BLaER1 (cell line): ENCODE data around the gene TBC1D2B.

Source experiments
- H3K27ac ChIP-seq: shearing (Covaris generic); formaldehyde crosslinking; 2 replicates; pipeline ENCODE4 v1.8.1; 2022
- H3K27me3 ChIP-seq: shearing (Covaris generic); formaldehyde crosslinking; 2 replicates; pipeline ENCODE4 v1.8.1; 2022
- H3K36me3 ChIP-seq: shearing (Covaris generic); formaldehyde crosslinking; 2 replicates; pipeline ENCODE4 v1.8.1; 2022
- H3K4me1 ChIP-seq: shearing (Covaris generic); formaldehyde crosslinking; 2 replicates; pipeline ENCODE4 v1.8.1; 2022
- H3K4me2 ChIP-seq: shearing (Covaris generic); formaldehyde crosslinking; 2 replicates; pipeline ENCODE4 v1.8.1; 2022
- H3K4me3 ChIP-seq: shearing (Covaris generic); formaldehyde crosslinking; 2 replicates; pipeline ENCODE4 v1.8.1; 2022
- H3K9ac ChIP-seq: shearing (Covaris generic); formaldehyde crosslinking; 2 replicates; pipeline ENCODE4 v1.8.1; 2022
- H3K9me3 ChIP-seq: shearing (Covaris generic); formaldehyde crosslinking; 2 replicates; pipeline ENCODE4 v1.8.1; 2022
- H4K20me1 ChIP-seq: shearing (Covaris generic); formaldehyde crosslinking; 2 replicates; pipeline ENCODE4 v1.8.1; 2022
- Cebpa-rat ChIP-seq: shearing (Covaris generic); IDR thresholded peaks from 2 replicates; pipeline ENCODE4 v1.8.1; 2022

Gene TBC1D2B

DNA sequence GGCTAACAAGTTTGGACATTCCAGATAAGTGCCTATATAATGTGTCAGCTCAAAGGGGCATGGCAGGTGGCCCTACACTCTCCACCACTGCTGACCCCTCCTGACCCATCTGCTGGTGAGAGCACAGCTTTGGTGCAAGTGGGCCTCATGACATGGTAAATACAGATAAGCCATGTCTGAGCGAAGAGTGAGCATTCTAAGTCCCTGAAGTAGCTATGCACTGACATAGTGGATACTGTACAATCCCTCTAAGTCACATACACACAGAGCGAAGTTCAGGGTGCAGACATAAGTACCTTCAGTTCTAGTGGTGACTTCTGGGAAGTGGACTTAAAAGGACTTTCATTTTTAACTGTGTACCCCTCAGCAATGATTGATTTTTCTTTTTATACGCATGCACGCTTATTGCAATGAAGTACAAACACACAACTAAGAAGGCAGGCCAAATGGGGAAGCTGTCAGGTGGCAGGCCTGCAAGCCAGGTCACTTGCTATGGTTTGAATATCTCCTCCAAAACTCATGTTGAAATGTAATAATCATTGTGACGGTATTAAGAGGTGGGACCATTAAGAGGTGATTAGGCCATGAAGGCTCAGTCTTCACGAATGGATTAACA is 41.5 kb downstream of the TBC1D2B start:
- Histone ChIP-seq H3K27ac (peak overlapping the region; percentile 54; the same call in 1 of the 2 replicates), H3K36me3 (peaks cover 16% of the 10 kb centered on the region; the same call in 1 of the 2 replicates), H3K4me2 (peak overlapping the region; percentile 73), H3K4me1 (peaks cover 77% of the 10 kb centered on the region), H3K9ac (no peak overlapping the region), H4K20me1 (no peaks in the 10 kb centered on the region), H3K4me3 (no peak overlapping the region), H3K9me3 (no peaks in the 10 kb centered on the region), H3K27me3 (no peaks in the 10 kb centered on the region)
- no peak for TF ChIP-seq Cebpa-rat

- peaks cover 20% of the 10 kb centered on the region for H3K36me3 ChIP-seq
- H3K27me3 ChIP-seq: no peaks in the 10 kb centered on the region
- H3K9ac ChIP-seq: peak overlapping the region; percentile 35; the same call in 1 of the 2 replicates
- no peaks in the 10 kb centered on the region for H4K20me1 ChIP-seq
- peak overlapping the region; percentile 54; the same call in 1 of the 2 replicates for H3K27ac ChIP-seq
- no peak for TF ChIP-seq Cebpa-rat
- no peaks in the 10 kb centered on the region for H3K9me3 ChIP-seq
- peak overlapping the region; percentile 73 for H3K4me2 ChIP-seq
- peaks cover 77% of the 10 kb centered on the region for H3K4me1 ChIP-seq
- no peak overlapping the region for H3K4me3 ChIP-seq
Observed at GRCh38 chr15:78035321-78035751, 42.2 kb downstream of the TBC1D2B start.

DNA sequence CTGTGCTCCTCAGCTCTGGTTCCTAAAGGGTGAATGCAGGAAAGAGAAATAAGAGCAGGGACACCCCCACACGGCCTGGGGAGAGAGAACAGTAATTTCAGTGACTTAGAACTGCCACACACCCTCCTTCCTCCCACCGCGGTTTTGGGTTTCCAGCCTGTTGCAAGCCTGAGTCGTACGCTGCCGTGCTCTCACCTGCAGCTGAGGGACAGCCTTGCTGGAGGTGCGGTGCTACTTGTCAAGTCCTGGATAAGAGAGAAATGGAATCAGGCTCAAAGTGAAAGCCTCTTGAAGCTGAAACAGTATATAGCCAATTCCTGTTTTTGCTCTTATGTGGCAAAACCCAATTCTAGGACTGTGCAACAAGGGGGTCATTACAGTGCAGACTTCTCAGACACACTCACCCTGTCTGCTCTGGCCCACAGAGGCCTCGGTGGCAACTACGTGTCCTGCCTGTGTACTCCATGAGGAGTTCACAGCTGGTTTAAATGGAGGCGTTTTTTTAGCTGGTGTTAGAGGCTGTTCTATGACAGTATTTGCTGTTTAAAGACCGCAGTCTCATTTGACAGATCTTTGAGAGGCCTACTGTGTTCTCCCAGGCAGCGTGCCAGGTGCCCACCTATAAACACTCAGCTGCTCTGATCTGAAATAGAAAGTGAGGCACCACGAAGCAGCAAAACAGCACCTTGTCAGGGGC is 42.9 kb downstream of the TBC1D2B start:
- H3K9me3 ChIP-seq: no peaks in the 10 kb centered on the region
- H3K27ac ChIP-seq: peak overlapping the region; percentile 54
- no peak for TF ChIP-seq Cebpa-rat
- H3K4me3 ChIP-seq: no peak overlapping the region
- H3K27me3 ChIP-seq: no peaks in the 10 kb centered on the region
- peaks cover 77% of the 10 kb centered on the region for H3K4me1 ChIP-seq
- H3K4me2 ChIP-seq: peak overlapping the region; percentile 73
- peak overlapping the region; percentile 21; the same call in 1 of the 2 replicates for H3K9ac ChIP-seq
- peaks cover 23% of the 10 kb centered on the region for H3K36me3 ChIP-seq
- no peaks in the 10 kb centered on the region for H4K20me1 ChIP-seq

DNA sequence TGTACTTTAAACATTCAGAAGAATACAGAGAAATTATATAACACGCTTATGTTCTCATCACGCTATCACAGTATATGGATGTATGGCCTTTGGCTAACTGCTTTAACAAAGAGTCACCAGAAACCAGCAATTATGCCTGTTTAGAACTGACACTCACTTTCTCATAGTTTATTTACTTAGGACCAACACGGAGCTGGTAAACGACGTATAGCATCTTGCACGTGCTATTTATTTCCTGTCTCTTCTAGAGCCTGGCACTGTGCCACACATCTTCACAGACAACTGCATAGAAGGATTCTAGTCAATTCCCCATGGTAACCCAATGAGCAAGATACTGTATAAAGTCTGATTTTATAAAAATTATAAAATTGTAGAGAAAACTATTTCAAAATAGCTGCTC is 43.6 kb downstream of the TBC1D2B start:
- no peaks in the 10 kb centered on the region for H4K20me1 ChIP-seq
- H3K27ac ChIP-seq: no peak overlapping the region
- H3K4me1 ChIP-seq: peaks cover 71% of the 10 kb centered on the region
- peaks cover 24% of the 10 kb centered on the region for H3K36me3 ChIP-seq
- H3K9ac ChIP-seq: no peak overlapping the region
- no peak overlapping the region for H3K4me3 ChIP-seq
- no peak for TF ChIP-seq Cebpa-rat
- H3K9me3 ChIP-seq: no peaks in the 10 kb centered on the region
- peak overlapping the region; percentile 73 for H3K4me2 ChIP-seq
- no peaks in the 10 kb centered on the region for H3K27me3 ChIP-seq

GRCh38 chr15:78032671-78033070 is 44.8 kb downstream of the TBC1D2B start:
- H3K4me1 ChIP-seq: peaks cover 59% of the 10 kb centered on the region
- H3K27me3 ChIP-seq: no peaks in the 10 kb centered on the region
- no peaks in the 10 kb centered on the region for H3K9me3 ChIP-seq
- no peaks in the 10 kb centered on the region for H4K20me1 ChIP-seq
- peaks cover 30% of the 10 kb centered on the region for H3K36me3 ChIP-seq
- 0 out of 2 replicates have a peak overlapping the region, but pooled peaks have one; percentile 21 for H3K4me2 ChIP-seq
- no peak for TF ChIP-seq Cebpa-rat
- no peak overlapping the region for H3K27ac ChIP-seq
- no peak overlapping the region for H3K9ac ChIP-seq
- no peak overlapping the region for H3K4me3 ChIP-seq

- H3K4me2 ChIP-seq: no peak overlapping the region
- no peak overlapping the region for H3K4me3 ChIP-seq
- H3K27ac ChIP-seq: no peak overlapping the region
- no peaks in the 10 kb centered on the region for H4K20me1 ChIP-seq
- H3K27me3 ChIP-seq: no peaks in the 10 kb centered on the region
- H3K9ac ChIP-seq: no peak overlapping the region
- no peaks in the 10 kb centered on the region for H3K9me3 ChIP-seq
- H3K36me3 ChIP-seq: peaks cover 93% of the 10 kb centered on the region
- TF ChIP-seq Cebpa-rat: no peak
- peaks cover 6% of the 10 kb centered on the region for H3K4me1 ChIP-seq
Observed at GRCh38 chr15:78024883-78025282, 52.6 kb downstream of the TBC1D2B start.

GRCh38 chr15:78024519-78024870 is 53.0 kb downstream of the TBC1D2B start:
- Histone ChIP-seq H3K36me3 (peaks cover 90% of the 10 kb centered on the region), H3K27ac (no peak overlapping the region), H3K9me3 (no peaks in the 10 kb centered on the region), H3K27me3 (no peaks in the 10 kb centered on the region), H3K9ac (no peak overlapping the region), H3K4me1 (peaks cover 10% of the 10 kb centered on the region), H4K20me1 (no peaks in the 10 kb centered on the region), H3K4me3 (no peak overlapping the region), H3K4me2 (no peak overlapping the region)
- no peak for TF ChIP-seq Cebpa-rat

DNA sequence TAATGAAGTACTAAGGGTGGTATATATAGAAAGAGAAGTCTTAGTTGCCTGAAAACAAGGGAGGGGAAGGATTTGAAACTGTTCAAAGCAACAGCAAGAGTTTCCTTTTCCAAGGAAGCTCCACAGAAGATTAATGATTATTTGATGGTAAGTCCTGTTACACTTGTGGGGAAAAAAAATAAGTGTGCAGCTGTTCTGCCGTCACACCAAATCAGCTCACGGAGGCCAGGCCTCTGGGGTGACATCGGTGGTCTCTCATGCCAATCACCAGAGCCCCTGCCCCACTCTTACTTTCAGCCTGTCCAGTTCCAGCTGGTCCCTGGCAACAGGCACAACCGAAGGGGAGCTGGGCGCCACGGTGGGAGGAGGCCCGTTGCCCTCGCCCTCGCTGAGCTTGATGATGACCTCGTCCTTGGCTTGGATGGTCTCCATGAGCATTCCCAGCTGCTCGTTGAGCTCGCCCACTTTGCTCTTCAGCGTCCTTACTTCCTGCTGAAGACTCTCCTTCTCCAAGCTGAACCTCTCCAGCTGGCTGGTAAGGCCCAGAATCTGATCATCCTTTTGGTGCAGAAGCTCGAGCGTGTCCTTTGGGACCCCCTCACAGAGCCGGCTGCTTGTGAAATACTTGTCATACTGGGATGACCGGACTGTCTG is 53.5 kb downstream of the TBC1D2B start:
- H3K4me3 ChIP-seq: no peak overlapping the region
- no peak overlapping the region for H3K9ac ChIP-seq
- no peak overlapping the region for H3K4me2 ChIP-seq
- H3K4me1 ChIP-seq: peaks cover 15% of the 10 kb centered on the region
- peaks cover 85% of the 10 kb centered on the region for H3K36me3 ChIP-seq
- H3K27me3 ChIP-seq: no peaks in the 10 kb centered on the region
- no peak overlapping the region for H3K27ac ChIP-seq
- H3K9me3 ChIP-seq: no peaks in the 10 kb centered on the region
- no peaks in the 10 kb centered on the region for H4K20me1 ChIP-seq
- no peak for TF ChIP-seq Cebpa-rat

DNA sequence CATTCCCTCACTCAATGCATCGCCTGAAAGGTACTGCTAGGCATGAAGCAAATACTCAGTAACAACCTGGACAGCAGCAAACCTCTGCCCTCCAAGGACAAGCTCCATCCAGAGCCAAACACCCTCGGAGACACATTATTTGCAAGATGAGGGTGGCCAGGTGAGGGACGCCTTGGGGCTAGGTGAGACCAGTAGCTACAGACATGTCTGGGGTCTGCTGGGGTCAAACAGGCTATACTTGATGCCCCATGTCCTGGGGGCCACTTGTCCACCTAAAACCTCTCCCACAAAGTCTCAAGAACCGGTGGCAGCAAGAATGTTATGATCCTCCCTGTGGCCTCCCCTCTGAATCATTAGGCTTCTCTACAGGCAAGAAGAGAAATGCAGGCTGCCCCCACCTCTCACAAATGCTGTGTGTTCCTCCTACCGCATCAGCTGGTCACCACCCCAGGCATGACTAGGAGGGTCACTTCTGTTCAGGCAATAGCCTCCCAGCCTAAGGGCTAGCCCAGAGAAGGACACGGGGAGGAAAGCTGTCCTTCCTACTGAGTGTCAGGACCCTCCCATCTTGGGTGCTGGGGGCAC is 54.3 kb downstream of the TBC1D2B start:
- H3K4me3 ChIP-seq: no peak overlapping the region
- no peaks in the 10 kb centered on the region for H3K27me3 ChIP-seq
- no peak for TF ChIP-seq Cebpa-rat
- no peak overlapping the region for H3K9ac ChIP-seq
- no peaks in the 10 kb centered on the region for H4K20me1 ChIP-seq
- H3K9me3 ChIP-seq: no peaks in the 10 kb centered on the region
- peaks cover 77% of the 10 kb centered on the region for H3K36me3 ChIP-seq
- H3K27ac ChIP-seq: no peak overlapping the region
- H3K4me1 ChIP-seq: peaks cover 23% of the 10 kb centered on the region
- no peak overlapping the region for H3K4me2 ChIP-seq

- Histone ChIP-seq H4K20me1 (no peaks in the 10 kb centered on the region), H3K27ac (no peak overlapping the region), H3K27me3 (no peaks in the 10 kb centered on the region), H3K9ac (no peak overlapping the region), H3K4me1 (peaks cover 29% of the 10 kb centered on the region), H3K36me3 (peaks cover 70% of the 10 kb centered on the region), H3K9me3 (no peaks in the 10 kb centered on the region), H3K4me3 (no peak overlapping the region), H3K4me2 (no peak overlapping the region)
- TF ChIP-seq Cebpa-rat: no peak
Observed at GRCh38 chr15:78021761-78022160, 55.8 kb downstream of the TBC1D2B start.
